Left lobe of liver (tissue), 2 donors: ENCODE measurements around the gene HAT1. TPM values are rescaled to one million over a fixed set of nuclear protein-coding genes. Genes with fewer than 3 reads are reported as not detected.
A peak's percentile ranks its signal among the peaks of the same experiment; 100 is the strongest.

ENCODE experiments used
- ATAC-seq: fragments of 200-7000 bp; cut with Tn5 transposase; one replicate; pipeline ENCODE4 v1.9.1; 2020; ENCODE audit warnings: mild to moderate bottlenecking, moderate library complexity
- DNase-seq: peaks from one replicate; pipeline ENCODE4 v3.0.0-alpha.2; 2020; ENCODE audit warnings: low spot score
- total RNA-seq: library from RNA; stranded (reverse); gene quantifications from one replicate; pipeline ENCODE4 v1.2.1, GENCODE V29; 2021
- donor health status: DM: no; HTN: no; CAD: no; lungs with moderate emphysema.
- donor health status: DM: no; HTN: yes; CAD: no.

Gene HAT1
- total RNA-seq, 1 donor from 2014 or later = 8.2 TPM

DNA sequence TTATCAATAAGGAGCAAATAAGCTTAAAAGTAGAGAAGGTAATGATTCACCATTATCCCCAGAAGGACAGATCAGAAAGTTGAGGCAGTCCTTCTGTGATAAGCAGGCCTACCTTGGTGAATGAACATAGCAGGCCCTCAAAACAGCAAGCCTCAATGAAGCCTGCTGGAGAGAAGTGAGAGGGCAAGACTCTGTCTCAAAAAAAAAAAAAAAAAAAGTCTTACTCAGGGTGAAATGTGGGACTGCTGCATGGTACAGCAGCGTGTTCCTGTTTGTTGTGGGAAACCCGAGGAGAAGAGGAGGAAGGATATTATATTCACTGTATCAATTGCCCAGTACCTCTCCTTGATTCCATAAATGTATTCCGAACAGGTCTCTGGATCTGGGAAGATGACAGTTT lies 8.7 kb upstream of the HAT1 start:
- ATAC-seq (no peak), DNase-seq (no peak)

DNA sequence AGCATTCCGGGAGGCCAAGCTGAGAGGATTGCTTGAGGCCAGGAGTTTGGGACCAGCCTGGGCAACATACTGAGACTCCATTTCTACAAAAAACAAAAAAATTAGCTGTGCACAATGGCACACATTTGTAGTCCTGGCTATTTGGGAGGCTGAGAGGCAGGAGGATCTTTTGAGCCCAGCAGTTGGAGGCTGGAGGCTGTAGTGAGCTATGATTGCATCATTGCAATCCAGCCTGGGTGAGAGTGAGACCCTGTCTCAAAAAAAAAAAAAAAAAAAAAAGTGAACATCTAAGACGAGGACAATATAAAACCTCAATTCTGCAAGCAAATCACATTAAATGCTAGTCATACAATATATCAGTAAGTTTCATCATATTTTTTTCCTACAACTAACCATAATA lies 2.8 kb upstream of the HAT1 start:
- ATAC-seq (no peak), DNase-seq (no peak)

DNA sequence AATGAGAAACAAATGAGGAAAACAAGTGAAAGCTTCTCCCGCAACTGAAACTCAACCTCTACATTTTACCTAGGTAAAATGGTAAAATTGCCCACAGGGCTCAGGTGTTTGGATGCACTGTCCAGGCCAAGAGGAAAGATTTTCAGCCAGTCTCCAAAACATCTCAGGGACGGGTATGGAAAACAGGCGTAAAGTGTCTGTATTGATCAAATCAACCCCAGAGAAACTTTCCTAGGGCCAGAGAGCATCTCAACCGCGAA lies 361 bp upstream of the HAT1 start:
- ATAC-seq (no peak), DNase-seq (no peak)

- no peak for ATAC-seq
These were observed 945 bp downstream of the HAT1 start for GRCh38 chr2:171923206-171923605.

DNA sequence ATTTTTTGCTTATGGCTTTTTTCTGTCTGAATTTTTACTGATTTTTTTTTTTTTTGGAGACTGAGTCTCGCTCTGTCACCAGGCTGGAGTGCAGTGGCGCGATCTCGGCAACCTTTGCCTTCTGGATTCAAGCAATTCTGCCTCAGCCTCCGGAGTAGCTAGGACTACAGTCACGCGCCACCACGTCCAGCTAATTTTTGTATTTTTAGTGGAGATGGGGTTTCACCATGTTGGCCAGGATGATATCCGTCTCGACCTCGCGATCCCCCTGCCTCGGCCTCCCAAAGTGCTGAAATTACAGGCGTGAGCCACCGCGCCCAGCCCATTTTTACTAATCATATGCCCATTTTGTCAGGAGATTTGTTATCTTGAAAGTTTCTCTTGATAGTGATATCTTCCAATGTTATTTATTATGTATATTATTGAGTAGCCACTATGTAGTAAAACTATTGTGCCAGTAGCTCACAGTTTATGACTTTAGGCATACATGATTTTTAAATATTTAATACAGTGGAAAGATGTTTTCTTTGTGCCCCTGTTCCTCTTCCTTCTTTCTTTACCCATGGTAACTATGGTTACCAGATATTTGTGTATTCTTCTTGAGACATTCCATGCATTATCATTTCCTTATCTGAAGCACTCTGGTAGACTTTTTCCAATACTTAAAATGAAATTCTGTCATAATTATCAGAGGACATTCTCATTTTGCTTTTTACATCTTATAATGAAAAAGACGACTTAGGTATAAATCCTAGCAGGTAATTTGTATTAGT lies 2.1 kb downstream of the HAT1 start:
- no peak for ATAC-seq

More at GRCh38 chr2:171923206-171923605, 945 bp downstream of the HAT1 start:
- no peak for DNase-seq

DNA sequence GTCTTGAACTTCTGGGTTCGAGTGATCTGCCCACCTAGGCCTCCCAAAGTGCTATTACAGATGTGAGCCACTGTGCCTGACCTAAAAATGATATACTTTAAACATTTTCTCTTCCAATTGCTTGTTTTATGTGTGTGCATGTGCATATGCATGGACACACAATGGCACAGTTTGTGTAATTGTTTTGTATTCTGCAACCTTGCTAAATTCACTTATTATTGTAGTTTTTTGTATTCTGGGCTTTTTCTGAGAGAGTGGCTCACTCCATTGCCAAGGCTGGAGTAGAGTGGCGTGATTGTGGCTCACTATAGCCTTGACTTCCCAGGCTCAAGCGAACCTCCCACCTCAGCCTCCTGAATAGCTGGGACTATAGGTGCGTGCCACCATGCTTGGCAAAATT lies 8.1 kb downstream of the HAT1 start:
- DNase-seq = no peak
- ATAC-seq = no peak

More for the DNA sequence above, 2.1 kb downstream of the HAT1 start:
- no peak for DNase-seq

DNA sequence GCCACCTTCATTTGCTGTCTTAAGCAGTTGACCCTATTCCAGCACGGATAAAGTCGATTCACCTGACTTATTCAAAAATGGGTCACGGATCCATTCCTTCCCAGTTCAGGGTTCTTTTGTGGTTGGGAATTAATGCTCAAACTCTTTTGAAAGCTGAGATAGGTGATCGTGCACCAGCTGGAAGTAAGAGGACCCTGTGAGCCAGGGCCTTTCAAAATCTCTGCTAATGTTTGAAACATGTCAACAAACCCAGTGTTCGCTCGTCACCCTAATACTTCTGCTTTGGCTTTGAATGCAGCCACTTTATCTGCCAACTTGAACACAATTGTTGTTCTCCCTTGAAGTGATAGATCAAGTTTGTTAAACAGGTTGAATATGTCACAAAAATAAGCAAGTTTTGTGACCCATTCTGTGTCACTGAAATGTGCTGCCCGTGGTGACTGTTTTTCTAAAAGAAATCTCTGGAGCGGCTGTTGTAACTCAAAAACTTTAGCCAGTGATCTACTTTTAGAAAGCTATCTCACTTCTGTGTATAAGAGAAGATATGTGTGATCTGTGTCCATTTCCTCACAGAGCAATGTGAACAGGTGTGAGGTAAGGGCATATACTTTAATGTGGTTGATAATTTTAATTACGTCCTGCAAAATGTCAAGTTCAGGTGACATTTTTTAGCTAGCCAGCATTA lies 16.9 kb downstream of the HAT1 start:
- ATAC-seq (no peak), DNase-seq (no peak)

DNA sequence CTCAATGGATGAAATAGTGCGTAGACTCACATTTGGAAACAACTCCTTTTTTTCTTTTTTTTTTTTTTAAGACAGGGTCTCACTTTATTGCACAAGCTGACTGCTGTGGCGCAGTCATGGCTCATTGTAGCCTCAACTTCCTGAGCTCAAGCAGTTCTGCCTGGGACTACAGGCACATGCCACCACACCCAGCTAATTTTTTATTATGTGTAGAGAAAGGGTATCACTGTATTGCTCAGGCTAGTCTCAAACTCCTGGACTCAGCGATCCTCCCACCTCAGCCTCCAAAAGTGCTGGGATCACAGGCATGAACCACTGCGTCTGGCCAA lies 17.4 kb downstream of the HAT1 start:
- DNase-seq (no peak), ATAC-seq (no peak)

DNA sequence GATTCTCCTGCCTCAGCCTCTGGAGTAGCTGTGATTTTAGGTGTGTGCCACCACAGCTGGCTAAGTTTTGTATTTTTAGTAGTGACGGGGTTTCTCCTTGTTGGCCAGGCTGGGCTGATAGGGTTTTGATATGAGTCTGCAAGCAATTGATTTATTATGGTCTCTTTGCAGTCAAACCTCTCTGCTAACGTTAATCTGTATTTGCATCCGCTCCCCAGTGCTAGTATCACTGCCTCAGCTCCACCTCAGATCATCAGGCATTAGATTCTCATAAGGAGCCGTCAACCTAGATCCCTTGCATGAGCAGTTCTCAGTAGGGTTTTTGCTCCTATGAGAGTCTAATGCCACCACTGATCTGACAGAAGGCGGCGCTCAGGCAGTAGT lies 19.0 kb downstream of the HAT1 start:
- ATAC-seq = no peak
- DNase-seq = no peak

GRCh38 chr2:171943869-171944268 lies 21.6 kb downstream of the HAT1 start:
- DNase-seq = no peak
- ATAC-seq = no peak

DNA sequence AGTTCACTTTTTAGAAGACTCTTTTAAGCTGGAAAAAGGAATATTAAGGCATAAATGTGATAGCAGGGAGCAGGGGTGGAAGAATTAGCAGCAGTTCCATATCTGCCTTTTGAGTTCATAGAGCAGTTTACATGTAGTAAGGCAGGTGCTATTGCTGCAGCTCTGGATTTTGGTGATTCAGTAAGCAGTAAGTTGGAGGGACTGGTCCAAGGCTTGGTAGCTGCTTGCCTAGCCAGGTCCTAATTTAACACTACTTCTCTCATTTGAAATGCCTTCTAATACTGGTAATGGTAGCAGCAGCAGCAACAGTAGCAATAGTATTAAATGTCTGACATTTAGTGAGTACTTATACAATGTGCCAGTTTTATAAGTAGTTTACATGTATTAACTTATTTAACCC lies 30.0 kb downstream of the HAT1 start:
- ATAC-seq (no peak), DNase-seq (no peak)

DNA sequence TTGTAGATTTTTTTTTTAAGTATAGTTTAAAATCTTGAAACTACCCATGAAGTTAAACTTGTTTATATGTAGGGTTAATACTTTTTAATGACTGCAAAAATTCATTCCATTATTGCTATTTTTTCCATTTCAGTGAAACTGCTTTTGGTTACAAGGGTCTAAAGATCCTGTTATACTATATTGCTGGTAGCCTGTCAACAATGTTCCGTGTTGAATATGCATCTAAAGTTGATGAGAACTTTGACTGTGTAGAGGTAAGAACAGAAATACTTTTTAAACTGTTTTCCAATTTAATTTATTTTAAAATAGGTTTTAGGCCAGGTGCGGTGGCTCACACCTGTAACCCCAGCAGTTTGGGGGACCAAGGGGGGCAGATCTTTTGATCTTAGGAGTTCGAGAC lies 30.5 kb downstream of the HAT1 start:
- ATAC-seq = no peak

GRCh38 chr2:171956135-171956825 lies 34.0 kb downstream of the HAT1 start:
- DNase-seq (no peak), ATAC-seq (peak; percentile 45)

More for the DNA sequence above, 30.5 kb downstream of the HAT1 start:
- no peak for DNase-seq

DNA sequence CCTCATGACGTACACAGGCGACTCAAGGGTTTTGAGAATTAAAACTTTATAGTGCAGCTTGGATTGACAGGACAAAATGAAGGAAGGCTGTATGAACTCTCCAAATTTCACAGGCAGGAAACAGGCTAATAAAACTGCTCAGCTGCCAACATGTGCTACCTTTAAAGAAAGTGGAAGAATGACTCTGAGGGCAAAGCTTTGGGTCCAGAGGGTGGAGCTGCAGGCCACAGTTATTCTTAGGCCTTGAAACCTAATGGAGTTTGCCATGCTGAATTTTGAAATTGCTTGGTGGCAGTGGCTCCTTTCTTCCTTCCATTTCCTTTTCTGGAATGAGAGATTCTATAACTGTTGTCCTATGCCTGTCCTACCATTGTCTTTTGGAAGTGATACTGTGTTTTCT lies 34.8 kb downstream of the HAT1 start:
- ATAC-seq = peak; percentile 29
- no peak for DNase-seq

GRCh38 chr2:171958475-171958874 lies 36.2 kb downstream of the HAT1 start:
- ATAC-seq = no peak
- no peak for DNase-seq

DNA sequence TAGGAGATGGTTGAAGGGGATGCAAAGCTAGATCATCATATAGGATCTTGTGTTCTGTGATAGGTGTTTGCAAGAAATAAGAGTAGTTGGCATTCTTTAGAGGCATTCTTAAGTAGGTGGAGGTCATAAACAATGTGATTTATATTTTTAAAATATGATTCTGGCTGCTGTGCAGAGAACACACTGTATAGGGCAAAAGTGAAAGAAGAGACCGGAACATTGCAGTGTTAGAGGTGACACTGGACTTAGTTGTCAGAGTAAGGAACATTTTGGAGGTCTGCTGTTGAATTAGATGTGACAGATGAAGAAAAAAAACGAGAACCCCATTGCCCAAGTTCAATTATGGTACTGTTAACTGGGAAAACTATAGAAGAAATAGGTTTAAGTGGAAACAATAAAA lies 37.7 kb downstream of the HAT1 start:
- DNase-seq = no peak
- ATAC-seq = no peak

DNA sequence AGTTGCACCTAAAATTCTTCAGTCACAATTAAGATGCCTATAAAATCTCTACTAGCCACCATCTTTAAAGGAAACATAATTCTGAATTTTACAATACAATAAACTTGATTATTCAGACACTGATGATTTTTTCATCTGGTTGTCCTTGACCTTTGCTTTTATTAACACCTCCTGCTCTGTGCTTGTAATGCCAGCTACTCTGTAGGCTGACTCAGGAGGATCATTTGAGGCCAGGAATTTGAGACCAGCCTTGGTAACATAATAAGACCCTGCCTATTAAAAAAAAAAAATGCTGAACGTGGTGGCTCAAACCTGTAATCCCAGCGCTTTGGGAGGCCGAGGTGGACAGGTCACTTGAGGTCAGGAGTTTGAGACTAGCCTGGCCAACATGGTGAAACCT lies 38.3 kb downstream of the HAT1 start:
- no peak for ATAC-seq
- no peak for DNase-seq

- DNase-seq (no peak), ATAC-seq (no peak)
These were observed 40.9 kb downstream of the HAT1 start for GRCh38 chr2:171963198-171963597.

- DNase-seq (no peak), ATAC-seq (no peak)
These were observed 42.0 kb downstream of the HAT1 start for GRCh38 chr2:171964308-171964707.

GRCh38 chr2:171965238-171965637 lies 43.0 kb downstream of the HAT1 start:
- DNase-seq = no peak
- ATAC-seq = no peak

DNA sequence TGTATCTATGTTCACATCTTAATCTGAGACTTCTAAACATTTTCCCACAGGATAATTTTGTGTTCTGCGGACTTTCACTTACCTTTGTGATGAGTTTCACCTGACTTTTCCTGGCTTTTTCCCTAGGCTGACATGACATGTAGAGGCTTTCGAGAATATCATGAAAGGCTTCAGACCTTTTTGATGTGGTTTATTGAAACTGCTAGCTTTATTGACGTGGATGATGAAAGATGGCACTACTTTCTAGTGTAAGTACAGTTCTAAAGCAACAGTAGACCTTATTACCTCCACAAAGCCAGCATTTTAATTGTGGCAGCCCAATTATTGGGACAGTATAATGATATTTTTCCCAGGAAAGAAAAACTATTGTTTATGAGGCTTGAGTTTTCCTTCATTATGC lies 43.4 kb downstream of the HAT1 start:
- ATAC-seq = no peak
- DNase-seq = no peak

- DNase-seq (no peak), ATAC-seq (no peak)
These were observed 44.0 kb downstream of the HAT1 start for GRCh38 chr2:171966235-171966634.
